GM12878 (cell line): ENCODE results near the gene RNF40. TPM values are rescaled to one million over a fixed set of nuclear protein-coding genes. Genes with fewer than 3 reads are reported as not detected.

ENCODE experiments used
- ATAC-seq: fragments of 200-7000 bp; cut with Tn5 transposase; 3 replicates; pipeline ENCODE4 v1.9.1; 2020; ENCODE audit warnings: mild to moderate bottlenecking, moderate library complexity
- BruUV-seq: library from RNA; stranded (reverse); fragments of 400-500 nt; replicated peaks from 2 replicates; lab custom pipeline; 2021; lab: Mats Ljungman, UMichigan
- CTCF ChIA-PET: fragments of 300-600 bp; sonication (Branson Sonifier 250); formaldehyde crosslinking; extraction: SDS; loops from one replicate; lab custom pipeline; 2021; ENCODE audit warnings: inconsistent platforms; lab: Yijun Ruan, JAX
- POLR2A ChIA-PET: fragments of 350-600 bp; formaldehyde crosslinking; extraction: SDS; loops from one replicate; lab custom pipeline; 2021; ENCODE audit warnings: inconsistent platforms; lab: Charles Lee
- RAD21 ChIA-PET: fragments of 300-600 bp; sonication (Branson Sonifier 250); formaldehyde crosslinking; loops from one replicate; lab custom pipeline; 2023; ENCODE audit warnings: antibody characterized with exemption; ENCODE audit not compliant: unreplicated experiment; lab: Charles Lee
- SMC1A ChIA-PET: fragments of 300-600 bp; sonication (Branson Sonifier 250); formaldehyde crosslinking; loops from one replicate; lab custom pipeline; 2023; ENCODE audit not compliant: unreplicated experiment, uncharacterized antibody; lab: Charles Lee
- DNase-seq: peaks from one replicate; pipeline ENCODE4 v3.0.0-alpha.2; 2011; ENCODE audit warnings: low read depth, low spot score
- FAIRE-seq: peaks from 3 replicates; lab custom pipeline; 2011; peaks lifted over from hg19 to GRCh38; lab: Jason Lieb, UNC
- H2AFZ ChIP-seq: 2 replicates; pipeline ENCODE4 v1.6.0; 2011; ENCODE audit warnings: low read depth, low read length, control low read depth; ENCODE audit not compliant: control insufficient read depth
- H3K27ac ChIP-seq: 2 replicates; pipeline ENCODE4 v1.5.1; 2011; ENCODE audit warnings: control low read depth; ENCODE audit not compliant: control insufficient read depth, insufficient read depth
- H3K27me3 ChIP-seq, 2 experiments: replicated peaks in 1 of 2; 2 replicates each; pipeline versions ENCODE4 v1.6.0 to v1.6.1; 2011; ENCODE audit warnings: low read length in 1 of 2; ENCODE audit not compliant: control insufficient read depth in 2 of 2, insufficient read depth in 2 of 2
- H3K36me3 ChIP-seq, 2 experiments: 2 replicates each; pipeline ENCODE4 v1.5.1; 2011; ENCODE audit warnings: low read length in 1 of 2; ENCODE audit not compliant: control insufficient read depth in 2 of 2, insufficient read depth in 2 of 2
- H3K4me1 ChIP-seq: 2 replicates; pipeline ENCODE4 v1.6.1; 2011; ENCODE audit warnings: mild to moderate bottlenecking, low read length, moderate library complexity, mixed read lengths; ENCODE audit not compliant: control insufficient read depth, insufficient read depth
- H3K4me2 ChIP-seq: 2 replicates; pipeline ENCODE4 v1.6.0; 2011; ENCODE audit warnings: control low read depth; ENCODE audit not compliant: control insufficient read depth, insufficient read depth
- H3K4me3 ChIP-seq: fragments of 200-600 bp; sonication (generic); 2 replicates; pipeline ENCODE4 v1.5.1; 2016
- H3K79me2 ChIP-seq: 2 replicates; pipeline ENCODE4 v1.6.0; 2011; ENCODE audit warnings: low read length; ENCODE audit not compliant: control insufficient read depth, insufficient read depth
- H3K9ac ChIP-seq: 2 replicates; pipeline ENCODE4 v1.8.0; 2011; ENCODE audit warnings: low read length, control low read depth, mixed read lengths; ENCODE audit not compliant: control insufficient read depth, insufficient read depth
- H3K9me3 ChIP-seq: replicated peaks from 3 replicates; pipeline ENCODE4 v1.5.1; 2011; ENCODE audit warnings: mild to moderate bottlenecking, low read length; ENCODE audit not compliant: control insufficient read depth, insufficient read depth
- H4K20me1 ChIP-seq: 2 replicates; pipeline ENCODE4 v1.6.0; 2011; ENCODE audit not compliant: control insufficient read depth, insufficient read depth
- CHD4 ChIP-seq: fragments of 200-600 bp; sonication (generic); IDR thresholded peaks from 2 replicates; pipeline ENCODE4 v1.6.1; 2016; ENCODE audit warnings: mild to moderate bottlenecking
- ETV6 ChIP-seq, 2 experiments: fragments of 450-650 bp in 1 of 2; IDR thresholded peaks in 1 of 2; conservative IDR thresholded peaks in 1 of 2; 2 replicates each; pipeline ENCODE4 v1.6.1; 2014; ENCODE audit warnings: antibody characterized with exemption in 1 of 2, borderline replicate concordance in 1 of 2, low read depth in 1 of 2, mild to moderate bottlenecking in 1 of 2, moderate library complexity in 1 of 2
- HDAC6 ChIP-seq: fragments of 200-600 bp; sonication (generic); IDR thresholded peaks from one replicate; pipeline ENCODE4 v1.8.0; 2017; ENCODE audit warnings: antibody characterized with exemption; ENCODE audit not compliant: unreplicated experiment
- MTA2 ChIP-seq: fragments of 450-650 bp; IDR thresholded peaks from 2 replicates; pipeline ENCODE4 v1.6.1; 2016; ENCODE audit warnings: low read depth, mild to moderate bottlenecking, moderate library complexity
- NFYB ChIP-seq: IDR thresholded peaks from 2 replicates; pipeline ENCODE4 v1.6.1; 2011; ENCODE audit warnings: low read depth, mild to moderate bottlenecking, low read length, improper control_type of control experiment, moderate library complexity; ENCODE audit not compliant: insufficient read depth
- NR2C1 ChIP-seq: fragments of 450-650 bp; IDR thresholded peaks from 2 replicates; pipeline ENCODE4 v1.6.1; 2017; ENCODE audit warnings: antibody characterized with exemption, mild to moderate bottlenecking, moderate library complexity
- RCOR1 ChIP-seq: conservative IDR thresholded peaks from 2 replicates; pipeline ENCODE4 v1.6.1; 2012; ENCODE audit warnings: low read depth, low read length, improper control_type of control experiment
- TBL1XR1 ChIP-seq: IDR thresholded peaks from 2 replicates; pipeline ENCODE4 v1.6.1; 2012; ENCODE audit warnings: low read depth, low read length, improper control_type of control experiment
- TCF3 ChIP-seq: IDR thresholded peaks from 2 replicates; pipeline ENCODE4 v1.6.1; 2012; ENCODE audit warnings: low read depth, mild to moderate bottlenecking, low read length, borderline replicate concordance; ENCODE audit not compliant: insufficient read depth
- WGBS: methylation state at CpG from one replicate; pipeline ENCODE4 v1.1.6; 2016; ENCODE audit warnings: low lambda C conversion rate; ENCODE audit not compliant: insufficient replicate concordance, insufficient coverage; ENCODE audit errors: missing lambda C conversion rate; 5-methylcytosine and 5-hydroxymethylcytosine counted together
- in situ Hi-C: fragments of 300-500 bp; cut with MboI; formaldehyde crosslinking; loops from 9 replicates; pipeline ENCODE4 v1.14.3; 2018; ENCODE audit warnings: mixed read lengths
- intact Hi-C: fragments of 100-400 bp; cut with micrococcal nuclease; formaldehyde crosslinking; loops from one replicate; pipeline ENCODE4 v1.14.2; 2022; ENCODE audit not compliant: unreplicated experiment
- polyA plus RNA-seq, 11 experiments: library from polyadenylated mRNA; depleted of rRNA in 4 of 11; unstranded in 6 of 11; stranded (reverse) in 5 of 11; fragments of >200 nt; fragmentation: Nextera tagmentation in 4 of 11; fragmentation: Illumina TruSeq in 1 of 11; extraction: Ambion mirVana in 4 of 11; extraction: Trizol in 1 of 11; gene quantifications; 1 replicate in 1 of 11; 2 replicates in 10 of 11; pipeline versions ENCODE4 v1.2.1 to v1.2.3, GENCODE V29; 2011 to 2016; ENCODE audit warnings: inconsistent platforms in 2 of 11, missing spikeins in 2 of 11, low read depth in 1 of 11
- total RNA-seq, 4 experiments: library from RNA; depleted of rRNA in 3 of 4; stranded (reverse); fragments of >200 nt in 3 of 4; fragmentation: Illumina TruSeq in 1 of 4; extraction: Trizol in 1 of 4; gene quantifications; 2 replicates each; pipeline versions ENCODE4 v1.2.1 to v1.2.3, GENCODE V29; 2013 to 2021
- TF ChIP-seq, protein P1 (sequence below): IDR thresholded peaks from 2 replicates; pipeline ENCODE4 v1.6.1; 2012; ENCODE audit warnings: improper control_type of control experiment, low read depth, low read length; ENCODE audit not compliant: insufficient replicate concordance
- TF ChIP-seq, protein P2 (sequence below): IDR thresholded peaks from 2 replicates; pipeline ENCODE4 v1.6.1; 2012; ENCODE audit warnings: mild to moderate bottlenecking, low read depth, low read length

Gene RNF40
- total and polyA plus RNA-seq, 10 of the 15 experiments (the other 5 are each of a cell fraction or from before 2014, with no cell fraction given) = 3.7 to 97.6 (median 58.4) TPM

DNA sequence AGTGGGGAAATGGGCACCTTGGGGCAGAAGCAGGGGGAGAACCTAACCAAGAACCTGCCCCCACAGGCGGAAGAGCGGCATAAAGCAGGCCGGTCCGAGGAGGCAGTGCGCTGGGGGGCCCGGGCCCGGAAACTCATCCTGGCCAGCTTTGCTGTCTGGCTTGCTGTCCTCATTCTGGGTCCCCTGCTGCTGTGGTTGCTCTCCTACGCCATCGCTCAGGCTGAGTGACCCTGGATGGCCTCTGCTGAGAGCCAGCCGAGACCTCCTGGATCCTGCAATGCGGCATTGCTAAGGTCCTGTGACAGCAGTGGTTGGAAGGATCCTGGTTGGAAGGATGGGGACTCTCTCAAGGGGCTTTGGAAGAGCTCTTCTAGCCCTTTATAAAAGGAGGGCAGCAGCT is 18.4 kb upstream of the RNF40 start (continued):
- TF ChIP-seq, protein P1, sequence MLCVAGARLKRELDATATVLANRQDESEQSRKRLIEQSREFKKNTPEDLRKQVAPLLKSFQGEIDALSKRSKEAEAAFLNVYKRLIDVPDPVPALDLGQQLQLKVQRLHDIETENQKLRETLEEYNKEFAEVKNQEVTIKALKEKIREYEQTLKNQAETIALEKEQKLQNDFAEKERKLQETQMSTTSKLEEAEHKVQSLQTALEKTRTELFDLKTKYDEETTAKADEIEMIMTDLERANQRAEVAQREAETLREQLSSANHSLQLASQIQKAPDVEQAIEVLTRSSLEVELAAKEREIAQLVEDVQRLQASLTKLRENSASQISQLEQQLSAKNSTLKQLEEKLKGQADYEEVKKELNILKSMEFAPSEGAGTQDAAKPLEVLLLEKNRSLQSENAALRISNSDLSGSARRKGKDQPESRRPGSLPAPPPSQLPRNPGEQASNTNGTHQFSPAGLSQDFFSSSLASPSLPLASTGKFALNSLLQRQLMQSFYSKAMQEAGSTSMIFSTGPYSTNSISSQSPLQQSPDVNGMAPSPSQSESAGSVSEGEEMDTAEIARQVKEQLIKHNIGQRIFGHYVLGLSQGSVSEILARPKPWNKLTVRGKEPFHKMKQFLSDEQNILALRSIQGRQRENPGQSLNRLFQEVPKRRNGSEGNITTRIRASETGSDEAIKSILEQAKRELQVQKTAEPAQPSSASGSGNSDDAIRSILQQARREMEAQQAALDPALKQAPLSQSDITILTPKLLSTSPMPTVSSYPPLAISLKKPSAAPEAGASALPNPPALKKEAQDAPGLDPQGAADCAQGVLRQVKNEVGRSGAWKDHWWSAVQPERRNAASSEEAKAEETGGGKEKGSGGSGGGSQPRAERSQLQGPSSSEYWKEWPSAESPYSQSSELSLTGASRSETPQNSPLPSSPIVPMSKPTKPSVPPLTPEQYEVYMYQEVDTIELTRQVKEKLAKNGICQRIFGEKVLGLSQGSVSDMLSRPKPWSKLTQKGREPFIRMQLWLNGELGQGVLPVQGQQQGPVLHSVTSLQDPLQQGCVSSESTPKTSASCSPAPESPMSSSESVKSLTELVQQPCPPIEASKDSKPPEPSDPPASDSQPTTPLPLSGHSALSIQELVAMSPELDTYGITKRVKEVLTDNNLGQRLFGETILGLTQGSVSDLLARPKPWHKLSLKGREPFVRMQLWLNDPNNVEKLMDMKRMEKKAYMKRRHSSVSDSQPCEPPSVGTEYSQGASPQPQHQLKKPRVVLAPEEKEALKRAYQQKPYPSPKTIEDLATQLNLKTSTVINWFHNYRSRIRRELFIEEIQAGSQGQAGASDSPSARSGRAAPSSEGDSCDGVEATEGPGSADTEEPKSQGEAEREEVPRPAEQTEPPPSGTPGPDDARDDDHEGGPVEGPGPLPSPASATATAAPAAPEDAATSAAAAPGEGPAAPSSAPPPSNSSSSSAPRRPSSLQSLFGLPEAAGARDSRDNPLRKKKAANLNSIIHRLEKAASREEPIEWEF = no peak
- no peak for TF ChIP-seq HDAC6
- TF ChIP-seq TBL1XR1 = no peak

DNA sequence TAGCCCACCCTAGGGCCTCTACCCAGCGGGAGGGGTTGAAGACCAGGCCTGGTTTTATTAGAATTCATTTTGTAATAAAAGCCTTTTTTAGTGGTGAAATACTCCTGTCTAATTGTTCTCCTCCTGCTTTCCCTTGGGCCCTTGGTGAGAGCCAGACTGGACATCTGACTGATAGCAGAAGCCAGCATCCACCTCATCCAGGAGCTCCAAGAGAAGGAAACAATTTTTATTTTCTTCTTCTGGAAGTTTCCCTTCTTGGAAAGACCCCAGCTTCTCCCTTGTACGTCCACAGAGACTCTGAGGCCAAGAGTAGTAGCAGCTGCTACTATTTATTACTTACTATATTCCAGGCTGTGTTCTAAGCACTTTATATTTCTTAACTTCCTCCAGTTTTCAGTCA is 17.9 kb upstream of the RNF40 start:
- 100% methylated on average over 2 of the region's 2 CpGs for WGBS
- CTCF ChIA-PET = no interaction called here
- TF ChIP-seq, protein P2, sequence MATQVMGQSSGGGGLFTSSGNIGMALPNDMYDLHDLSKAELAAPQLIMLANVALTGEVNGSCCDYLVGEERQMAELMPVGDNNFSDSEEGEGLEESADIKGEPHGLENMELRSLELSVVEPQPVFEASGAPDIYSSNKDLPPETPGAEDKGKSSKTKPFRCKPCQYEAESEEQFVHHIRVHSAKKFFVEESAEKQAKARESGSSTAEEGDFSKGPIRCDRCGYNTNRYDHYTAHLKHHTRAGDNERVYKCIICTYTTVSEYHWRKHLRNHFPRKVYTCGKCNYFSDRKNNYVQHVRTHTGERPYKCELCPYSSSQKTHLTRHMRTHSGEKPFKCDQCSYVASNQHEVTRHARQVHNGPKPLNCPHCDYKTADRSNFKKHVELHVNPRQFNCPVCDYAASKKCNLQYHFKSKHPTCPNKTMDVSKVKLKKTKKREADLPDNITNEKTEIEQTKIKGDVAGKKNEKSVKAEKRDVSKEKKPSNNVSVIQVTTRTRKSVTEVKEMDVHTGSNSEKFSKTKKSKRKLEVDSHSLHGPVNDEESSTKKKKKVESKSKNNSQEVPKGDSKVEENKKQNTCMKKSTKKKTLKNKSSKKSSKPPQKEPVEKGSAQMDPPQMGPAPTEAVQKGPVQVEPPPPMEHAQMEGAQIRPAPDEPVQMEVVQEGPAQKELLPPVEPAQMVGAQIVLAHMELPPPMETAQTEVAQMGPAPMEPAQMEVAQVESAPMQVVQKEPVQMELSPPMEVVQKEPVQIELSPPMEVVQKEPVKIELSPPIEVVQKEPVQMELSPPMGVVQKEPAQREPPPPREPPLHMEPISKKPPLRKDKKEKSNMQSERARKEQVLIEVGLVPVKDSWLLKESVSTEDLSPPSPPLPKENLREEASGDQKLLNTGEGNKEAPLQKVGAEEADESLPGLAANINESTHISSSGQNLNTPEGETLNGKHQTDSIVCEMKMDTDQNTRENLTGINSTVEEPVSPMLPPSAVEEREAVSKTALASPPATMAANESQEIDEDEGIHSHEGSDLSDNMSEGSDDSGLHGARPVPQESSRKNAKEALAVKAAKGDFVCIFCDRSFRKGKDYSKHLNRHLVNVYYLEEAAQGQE = no peak
- TF ChIP-seq NFYB (no peak), RCOR1 (no peak), ETV6 (conservative IDR thresholded peaks at IDR 0.05 in 1 of 2, IDR thresholded peaks at IDR 0.05 in 1 of 2; ENCODE audit: borderline replicate concordance in 1 of 2, low read depth in 1 of 2) (no peak), CHD4 (no peak), NR2C1 (no peak), MTA2 (no peak), TCF3 (no peak)

More for the DNA sequence above, 17.9 kb upstream of the RNF40 start:
- Histone ChIP-seq H3K36me3 (peaks cover 2 to 10% of the 10 kb centered on the region in 2 experiments; a peak in 2 of 4 replicates), H3K4me2 (no peak overlapping the region), H3K27me3 (no peaks in the 10 kb centered on the region), H3K9me3 (no peaks in the 10 kb centered on the region), H3K4me3 (no peak overlapping the region), H4K20me1 (no peaks in the 10 kb centered on the region; the same call in 1 of the 2 replicates), H3K27ac (no peak overlapping the region), H3K79me2 (peaks cover 5% of the 10 kb centered on the region), H3K9ac (no peak overlapping the region), H3K4me1 (peaks cover 3% of the 10 kb centered on the region), H2AFZ (no peak overlapping the region)
- no TSS peak for BruUV-seq
- SMC1A ChIA-PET = interaction anchor here (1.0 kb wide), 1 partner anchor 157 kb away, joined by 3 read pairs; no protein-coding TSS in a partner anchor
- in situ Hi-C loops = no loop called here
- RAD21 ChIA-PET = no interaction called here
- POLR2A ChIA-PET = no interaction called here
- DNase-seq (no peak), ATAC-seq (no peak), FAIRE-seq (no peak)
- intact Hi-C loops = no loop called here
